Inferior parietal cortex (tissue), 1 donor: Measurements from ENCODE around the gene TSPAN2.
A peak's percentile ranks its signal among the peaks of the same experiment; 100 is the strongest.

Experiments
- DNase-seq: peaks from one replicate; pipeline ENCODE4 v3.0.0-alpha.2; 2016; ENCODE audit errors: extremely low spot score

Gene TSPAN2

GRCh38 chr1:115113766-115114165 lies 24.5 kb upstream of the TSPAN2 start:
- no peak for DNase-seq

- peak; percentile 50 for DNase-seq
Observed at GRCh38 chr1:115112496-115113375, 23.4 kb upstream of the TSPAN2 start.

- no peak for DNase-seq
Observed at GRCh38 chr1:115107516-115108260, 18.4 kb upstream of the TSPAN2 start.

- no peak for DNase-seq
Observed at GRCh38 chr1:115105831-115106230, 16.5 kb upstream of the TSPAN2 start.

- no peak for DNase-seq
Observed at GRCh38 chr1:115099693-115100050, 10.4 kb upstream of the TSPAN2 start.

- DNase-seq, result no peak
Observed at GRCh38 chr1:115098979-115099692, 9.8 kb upstream of the TSPAN2 start.

GRCh38 chr1:115092175-115092574 lies 2.9 kb upstream of the TSPAN2 start:
- no peak for DNase-seq

GRCh38 chr1:115091572-115091971 lies 2.3 kb upstream of the TSPAN2 start:
- DNase-seq, result no peak

- no peak for DNase-seq
Observed at GRCh38 chr1:115090956-115091355, 1.7 kb upstream of the TSPAN2 start.

GRCh38 chr1:115090540-115090939 lies 1.2 kb upstream of the TSPAN2 start:
- no peak for DNase-seq

- no peak for DNase-seq
Observed at GRCh38 chr1:115090186-115090490, 835 bp upstream of the TSPAN2 start.

GRCh38 chr1:115088871-115089419 lies 358 bp downstream of the TSPAN2 start:
- DNase-seq, result no peak

- no peak for DNase-seq
Observed at GRCh38 chr1:115088115-115088778, 1.1 kb downstream of the TSPAN2 start.

- DNase-seq, result no peak
Observed at GRCh38 chr1:115086176-115086830, 3.0 kb downstream of the TSPAN2 start.

GRCh38 chr1:115084902-115085511 lies 4.3 kb downstream of the TSPAN2 start:
- DNase-seq, result no peak

GRCh38 chr1:115082949-115083348 lies 6.4 kb downstream of the TSPAN2 start:
- DNase-seq, result no peak

GRCh38 chr1:115078708-115079107 lies 10.6 kb downstream of the TSPAN2 start:
- no peak for DNase-seq

- no peak for DNase-seq
Observed at GRCh38 chr1:115077984-115078330, 11.3 kb downstream of the TSPAN2 start.

GRCh38 chr1:115077286-115077983 lies 11.9 kb downstream of the TSPAN2 start:
- DNase-seq, result no peak

- no peak for DNase-seq
Observed at GRCh38 chr1:115076384-115076915, 12.9 kb downstream of the TSPAN2 start.
